GM20000 (cell line): ENCODE measurements around the gene SLC23A2.
A peak's percentile ranks its signal among the peaks of the same experiment; 100 is the strongest.

Experiments
- DNase-seq: peaks from one replicate; pipeline ENCODE4 v3.0.0; 2012; ENCODE audit warnings: low spot score
- CTCF ChIP-seq: IDR thresholded peaks from 2 replicates; pipeline ENCODE4 v1.5.1; 2012; ENCODE audit warnings: mild to moderate bottlenecking, control low read depth; ENCODE audit errors: extremely low read depth, missing control alignments

SLC23A2 gene

DNA sequence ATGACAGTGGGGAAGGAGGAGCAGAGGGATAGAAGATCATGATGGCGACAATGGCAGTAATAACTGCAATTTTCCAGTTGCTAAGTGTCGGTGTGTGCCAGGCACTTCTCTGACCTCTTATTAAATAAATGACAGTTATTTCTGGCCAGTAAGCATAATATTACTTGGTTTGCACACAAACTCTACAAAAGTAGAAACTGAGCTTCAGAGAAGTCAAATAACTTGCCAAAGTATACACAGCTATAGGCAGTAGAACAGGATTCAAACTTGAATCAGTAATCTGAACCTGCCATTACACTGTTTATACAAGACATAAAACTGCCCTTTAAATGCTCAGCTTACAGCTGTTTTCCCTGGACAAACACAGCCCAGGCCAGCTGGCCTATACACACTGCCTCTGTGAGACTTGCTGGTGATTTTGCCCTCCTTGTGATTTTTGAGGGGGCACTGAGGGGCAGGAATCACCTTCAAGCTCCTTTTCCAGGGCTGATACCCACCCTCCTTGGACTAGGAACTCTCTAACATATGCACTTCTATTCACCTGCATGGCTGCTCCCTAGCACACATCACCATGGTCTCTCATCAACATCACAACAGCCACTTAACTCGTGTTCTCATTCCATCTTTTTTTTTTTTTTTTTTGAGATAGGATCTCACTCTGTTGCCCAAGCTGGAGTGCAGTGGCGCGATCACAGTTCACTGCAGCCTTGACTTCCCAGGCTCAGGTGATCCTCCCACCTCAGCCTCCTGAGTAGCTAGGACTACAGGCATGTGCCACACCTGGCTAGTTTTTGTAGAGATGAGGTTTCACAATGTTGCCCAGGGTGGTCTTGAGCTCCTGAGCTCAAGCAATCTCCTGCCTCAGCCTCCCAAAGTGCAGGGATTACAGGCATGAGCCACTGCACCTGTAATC lies 63.6 kb downstream of the SLC23A2 start:
- DNase-seq, result no peak
- no peak for TF ChIP-seq CTCF

GRCh38 chr20:4936851-4937406 lies 64.4 kb downstream of the SLC23A2 start:
- no peak for DNase-seq
- TF ChIP-seq CTCF, result no peak

GRCh38 chr20:4936392-4936850 lies 64.9 kb downstream of the SLC23A2 start:
- no peak for DNase-seq
- no peak for TF ChIP-seq CTCF

- no peak for TF ChIP-seq CTCF
- no peak for DNase-seq
Observed at GRCh38 chr20:4932061-4932460, 69.2 kb downstream of the SLC23A2 start.

GRCh38 chr20:4929686-4930397 lies 71.5 kb downstream of the SLC23A2 start:
- TF ChIP-seq CTCF, result no peak
- DNase-seq, result peak; percentile 20

GRCh38 chr20:4926531-4927156 lies 74.7 kb downstream of the SLC23A2 start:
- no peak for TF ChIP-seq CTCF
- no peak for DNase-seq
